MG63 (cell line): ENCODE results near the gene FHIP1A. TPM values are rescaled to one million over a fixed set of nuclear protein-coding genes. Genes with fewer than 3 reads are reported as not detected.
A peak's percentile ranks its signal among the peaks of the same experiment; 100 is the strongest.
"Not testable (repeated sequence)": the region's sequence is repeated elsewhere in the genome, so short reads cannot be mapped to it uniquely, and the experiment has no call there.

Source experiments
- DNase-seq: peaks from one replicate; pipeline ENCODE4 v3.0.0-alpha.2; 2020
- H3K27me3 ChIP-seq: fragments of 250-450 bp; sonication (Bioruptor Pico); 2 replicates; pipeline ENCODE4 v1.5.1; 2020; ENCODE audit warnings: mild to moderate bottlenecking, moderate library complexity
- H3K36me3 ChIP-seq: fragments of 250-450 bp; sonication (Bioruptor Pico); 2 replicates; pipeline ENCODE4 v1.5.1; 2020; ENCODE audit warnings: mild to moderate bottlenecking, moderate library complexity
- H3K4me3 ChIP-seq: fragments of 250-450 bp; sonication (Bioruptor Pico); 2 replicates; pipeline ENCODE4 v1.5.1; 2020; ENCODE audit warnings: mild to moderate bottlenecking, moderate library complexity
- H3K9me3 ChIP-seq: fragments of 250-450 bp; sonication (Bioruptor Pico); 2 replicates; pipeline ENCODE4 v1.5.1; 2020; ENCODE audit warnings: mild to moderate bottlenecking, moderate library complexity
- total RNA-seq: library from RNA; depleted of rRNA; stranded (reverse); fragments of >200 nt; shearing (Covaris generic); gene quantifications from 2 replicates; pipeline ENCODE4 v1.2.3, GENCODE V29; 2014; ENCODE audit warnings: low replicate concordance; rRNA removed

The FHIP1A gene
- total RNA-seq = 2.0 and 3.8 TPM in 2 replicates

- no peaks in the 10 kb centered on the region for H3K9me3 ChIP-seq
- peak; percentile 69 for DNase-seq
- peak within 1 kb of the TSS; percentile 63 for H3K4me3 ChIP-seq
- no peaks in the 10 kb centered on the region for H3K27me3 ChIP-seq
- H3K36me3 ChIP-seq = no peaks in the 10 kb centered on the region
These were observed at the start of gene FHIP1A for GRCh38 chr4:151408630-151409469. FHIP1A (plus strand) TSS chr4:151409176; CDS start chr4:151566260, 157,084 bp downstream.

- no peaks in the 10 kb centered on the region for H3K27me3 ChIP-seq
These were observed 49.4 kb upstream of the FHIP1A start for GRCh38 chr4:151359576-151359975.

GRCh38 chr4:151361126-151361525 is 47.9 kb upstream of the FHIP1A start:
- no peak overlapping the region for H3K4me3 ChIP-seq
- DNase-seq = no peak
- no peaks in the 10 kb centered on the region for H3K9me3 ChIP-seq
- no peaks in the 10 kb centered on the region for H3K27me3 ChIP-seq
- no peaks in the 10 kb centered on the region for H3K36me3 ChIP-seq

More at GRCh38 chr4:151359576-151359975, 49.4 kb upstream of the FHIP1A start:
- no peaks in the 10 kb centered on the region for H3K36me3 ChIP-seq
- DNase-seq = no peak
- H3K9me3 ChIP-seq = no peaks in the 10 kb centered on the region
- no peak overlapping the region for H3K4me3 ChIP-seq

GRCh38 chr4:151361966-151362365 is 47.0 kb upstream of the FHIP1A start:
- DNase-seq = no peak
- Histone ChIP-seq H3K36me3 (no peaks in the 10 kb centered on the region), H3K4me3 (no peak overlapping the region), H3K9me3 (no peaks in the 10 kb centered on the region), H3K27me3 (no peaks in the 10 kb centered on the region)

- no peaks in the 10 kb centered on the region for H3K9me3 ChIP-seq
- peak; percentile 56 for DNase-seq
These were observed 46.4 kb upstream of the FHIP1A start for GRCh38 chr4:151362404-151363164.

GRCh38 chr4:151376540-151376939 is 32.4 kb upstream of the FHIP1A start:
- no peak for DNase-seq
- Histone ChIP-seq H3K36me3 (no peaks in the 10 kb centered on the region), H3K4me3 (no peak overlapping the region), H3K9me3 (no peaks in the 10 kb centered on the region; the same call in 1 of the 2 replicates), H3K27me3 (no peaks in the 10 kb centered on the region)

More at GRCh38 chr4:151362404-151363164, 46.4 kb upstream of the FHIP1A start:
- no peaks in the 10 kb centered on the region for H3K36me3 ChIP-seq
- no peaks in the 10 kb centered on the region for H3K27me3 ChIP-seq
- no peak overlapping the region for H3K4me3 ChIP-seq

- H3K9me3 ChIP-seq = no peaks in the 10 kb centered on the region
- H3K36me3 ChIP-seq = no peaks in the 10 kb centered on the region
- H3K4me3 ChIP-seq = no peak overlapping the region
- H3K27me3 ChIP-seq = no peaks in the 10 kb centered on the region
- DNase-seq = peak; percentile 3
These were observed 19.7 kb upstream of the FHIP1A start for GRCh38 chr4:151389311-151389710.

- not testable (repeated sequence) for DNase-seq, H3K9me3 ChIP-seq, H3K36me3 ChIP-seq, H3K27me3 ChIP-seq, H3K4me3 ChIP-seq
These were observed 19.2 kb upstream of the FHIP1A start for GRCh38 chr4:151389799-151390198.

GRCh38 chr4:151395873-151396272 is 13.1 kb upstream of the FHIP1A start:
- Histone ChIP-seq H3K36me3 (no peaks in the 10 kb centered on the region), H3K27me3 (no peaks in the 10 kb centered on the region), H3K9me3 (no peaks in the 10 kb centered on the region), H3K4me3 (no peak overlapping the region)
- no peak for DNase-seq

GRCh38 chr4:151400343-151400742 is 8.6 kb upstream of the FHIP1A start:
- Histone ChIP-seq H3K36me3 (no peaks in the 10 kb centered on the region), H3K9me3 (no peaks in the 10 kb centered on the region), H3K4me3 (no peak overlapping the region), H3K27me3 (no peaks in the 10 kb centered on the region)
- no peak for DNase-seq

- Histone ChIP-seq H3K27me3 (no peaks in the 10 kb centered on the region), H3K36me3 (no peaks in the 10 kb centered on the region), H3K4me3 (no peak overlapping the region), H3K9me3 (no peaks in the 10 kb centered on the region)
- no peak for DNase-seq
These were observed 7.2 kb upstream of the FHIP1A start for GRCh38 chr4:151401739-151402138.

GRCh38 chr4:151402145-151402865 is 6.7 kb upstream of the FHIP1A start:
- no peak for DNase-seq
- Histone ChIP-seq H3K4me3 (no peak overlapping the region), H3K27me3 (no peaks in the 10 kb centered on the region), H3K36me3 (no peaks in the 10 kb centered on the region), H3K9me3 (no peaks in the 10 kb centered on the region)

- Histone ChIP-seq H3K27me3 (no peaks in the 10 kb centered on the region), H3K36me3 (no peaks in the 10 kb centered on the region)
These were observed 5.3 kb upstream of the FHIP1A start for GRCh38 chr4:151403656-151404055.

GRCh38 chr4:151404802-151405201 is 4.2 kb upstream of the FHIP1A start:
- not testable (repeated sequence) for H3K36me3 ChIP-seq

More at GRCh38 chr4:151403656-151404055, 5.3 kb upstream of the FHIP1A start:
- H3K4me3 ChIP-seq = no peak overlapping the region
- no peaks in the 10 kb centered on the region for H3K9me3 ChIP-seq
- no peak for DNase-seq

GRCh38 chr4:151407018-151407417 is 2.0 kb upstream of the FHIP1A start:
- no peaks in the 10 kb centered on the region for H3K9me3 ChIP-seq
- H3K27me3 ChIP-seq = no peaks in the 10 kb centered on the region
- DNase-seq = no peak
- no peaks in the 10 kb centered on the region for H3K36me3 ChIP-seq
- no peak overlapping the region for H3K4me3 ChIP-seq

More at GRCh38 chr4:151404802-151405201, 4.2 kb upstream of the FHIP1A start:
- H3K4me3 ChIP-seq, H3K9me3 ChIP-seq, H3K27me3 ChIP-seq, DNase-seq: not testable (repeated sequence)

- DNase-seq = no peak
- no peak overlapping the region; the same call in 1 of the 2 replicates for H3K4me3 ChIP-seq
- no peaks in the 10 kb centered on the region for H3K27me3 ChIP-seq
- no peaks in the 10 kb centered on the region for H3K36me3 ChIP-seq
- H3K9me3 ChIP-seq = no peaks in the 10 kb centered on the region
These were observed 1.3 kb upstream of the FHIP1A start for GRCh38 chr4:151407466-151408379.
